DND-41 (cell line): ENCODE data around the gene SPAG5.

Experiments
- ATAC-seq: fragments of 200-7000 bp; cut with Tn5 transposase; 3 replicates; pipeline ENCODE4 v1.9.1; 2021; ENCODE audit warnings: low read depth; ENCODE audit not compliant: insufficient read depth
- DNase-seq: peaks from one replicate; pipeline ENCODE4 v3.0.0-alpha.2; 2020
- H2AFZ ChIP-seq: 2 replicates; pipeline ENCODE4 v1.6.0; 2012; ENCODE audit warnings: low read depth, low read length
- H3K27ac ChIP-seq: 2 replicates; pipeline ENCODE4 v1.5.1; 2012; ENCODE audit warnings: low read length, inconsistent platforms
- H3K27me3 ChIP-seq: fragments of 200-600 bp; sonication (generic); 2 replicates; pipeline ENCODE4 v1.6.0; 2012; ENCODE audit warnings: low read length, mild to moderate bottlenecking, inconsistent platforms; ENCODE audit not compliant: insufficient read depth, poor library complexity
- H3K36me3 ChIP-seq: 2 replicates; pipeline ENCODE4 v1.5.1; 2012; ENCODE audit warnings: low read length, inconsistent platforms; ENCODE audit not compliant: insufficient read depth
- H3K4me1 ChIP-seq: 2 replicates; pipeline ENCODE4 v1.5.1; 2012; ENCODE audit warnings: mild to moderate bottlenecking, low read length; ENCODE audit not compliant: insufficient read depth
- H3K4me2 ChIP-seq: 2 replicates; pipeline ENCODE4 v1.6.0; 2012; ENCODE audit warnings: mild to moderate bottlenecking, moderate library complexity, low read length, inconsistent platforms; ENCODE audit not compliant: insufficient read depth
- H3K4me3 ChIP-seq, 2 experiments: fragments of 200-600 bp in 1 of 2; shearing (Covaris generic) in 1 of 2; 2 replicates each; pipeline ENCODE4 v1.5.1; 2012 to 2016; ENCODE audit warnings: inconsistent platforms in 2 of 2, low read length in 2 of 2, mild to moderate bottlenecking in 2 of 2, low read depth in 1 of 2, moderate library complexity in 1 of 2
- H3K79me2 ChIP-seq: 2 replicates; pipeline ENCODE4 v1.6.0; 2012; ENCODE audit warnings: low read length, inconsistent platforms; ENCODE audit not compliant: insufficient read depth
- H3K9ac ChIP-seq: 2 replicates; pipeline ENCODE4 v1.6.0; 2012; ENCODE audit warnings: low read depth, mild to moderate bottlenecking, inconsistent platforms, low read length, moderate library complexity
- H3K9me3 ChIP-seq: 2 replicates; pipeline ENCODE4 v1.5.1; 2012; ENCODE audit warnings: low read length, moderate library complexity, mild to moderate bottlenecking, inconsistent platforms; ENCODE audit not compliant: insufficient read depth, severe bottlenecking
- H4K20me1 ChIP-seq: 2 replicates; pipeline ENCODE4 v1.6.0; 2012; ENCODE audit warnings: low read length; ENCODE audit not compliant: insufficient read depth
- EZH2 ChIP-seq: IDR thresholded peaks from 3 replicates; pipeline ENCODE4 v1.6.1; 2012; ENCODE audit warnings: borderline replicate concordance, low read depth, mild to moderate bottlenecking, moderate library complexity, low read length, inconsistent platforms; ENCODE audit not compliant: severe bottlenecking
- TF ChIP-seq, protein P1 (sequence below): IDR thresholded peaks from 2 replicates; pipeline ENCODE4 v1.5.1; 2012; ENCODE audit warnings: borderline replicate concordance, low read length, moderate library complexity, mild to moderate bottlenecking; ENCODE audit not compliant: poor library complexity, severe bottlenecking; ENCODE audit errors: extremely low read depth

Gene SPAG5

DNA sequence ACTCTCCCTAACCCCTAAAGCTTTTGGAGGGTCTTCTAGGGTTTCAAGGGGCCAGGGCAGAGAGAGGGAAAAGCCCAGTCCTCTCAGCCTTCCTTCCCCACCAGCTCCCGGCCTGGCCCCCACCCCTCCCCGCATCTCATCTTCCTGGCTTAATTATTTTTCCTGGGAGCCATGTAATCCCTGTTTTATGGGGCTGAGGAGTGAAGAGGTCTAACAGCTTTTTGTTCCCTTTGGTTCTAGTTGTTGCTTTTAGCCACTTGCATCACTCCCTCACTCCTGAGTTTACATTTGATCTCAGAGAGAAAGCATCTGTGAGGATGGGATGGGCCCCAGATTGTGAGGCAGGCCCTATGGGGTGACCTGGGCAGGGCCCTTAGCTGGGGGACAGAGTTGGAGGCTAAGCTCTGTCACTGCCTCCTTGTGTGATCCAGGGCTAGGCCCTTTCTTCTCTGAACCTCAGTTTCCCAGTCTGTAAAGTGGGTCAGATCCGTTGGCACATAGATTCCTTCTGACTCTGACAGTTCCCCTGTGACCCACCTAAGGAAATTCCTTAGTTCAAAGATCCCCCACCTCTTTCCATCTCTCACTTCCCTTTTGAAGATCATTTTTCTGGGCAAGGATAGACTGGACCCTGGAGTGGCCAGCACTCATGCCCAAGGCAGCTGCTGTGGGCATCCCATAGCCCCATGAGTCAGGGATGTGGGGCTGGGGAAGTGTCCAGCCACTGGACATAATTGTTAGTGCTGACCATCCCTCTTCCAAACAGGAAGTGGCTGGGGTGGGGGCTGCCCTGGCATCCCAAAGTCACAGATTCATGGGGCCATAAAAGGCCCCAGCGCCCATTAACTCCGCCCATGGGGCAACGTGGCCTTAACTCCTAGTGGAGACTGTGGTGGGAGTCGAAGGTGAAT, 66.5 kb downstream of the SPAG5 start:
- Histone ChIP-seq H2AFZ (no peak overlapping the region), H3K9ac (no peak overlapping the region), H3K36me3 (no peaks in the 10 kb centered on the region), H3K4me2 (no peak overlapping the region), H3K27me3 (peaks cover 19% of the 10 kb centered on the region), H4K20me1 (no peaks in the 10 kb centered on the region; the same call in none of the 2 replicates), H3K79me2 (no peaks in the 10 kb centered on the region), H3K4me1 (no peaks in the 10 kb centered on the region), H3K27ac (no peak overlapping the region), H3K4me3 (no peak overlapping the region), H3K9me3 (no peaks in the 10 kb centered on the region)
- TF ChIP-seq, protein P1, sequence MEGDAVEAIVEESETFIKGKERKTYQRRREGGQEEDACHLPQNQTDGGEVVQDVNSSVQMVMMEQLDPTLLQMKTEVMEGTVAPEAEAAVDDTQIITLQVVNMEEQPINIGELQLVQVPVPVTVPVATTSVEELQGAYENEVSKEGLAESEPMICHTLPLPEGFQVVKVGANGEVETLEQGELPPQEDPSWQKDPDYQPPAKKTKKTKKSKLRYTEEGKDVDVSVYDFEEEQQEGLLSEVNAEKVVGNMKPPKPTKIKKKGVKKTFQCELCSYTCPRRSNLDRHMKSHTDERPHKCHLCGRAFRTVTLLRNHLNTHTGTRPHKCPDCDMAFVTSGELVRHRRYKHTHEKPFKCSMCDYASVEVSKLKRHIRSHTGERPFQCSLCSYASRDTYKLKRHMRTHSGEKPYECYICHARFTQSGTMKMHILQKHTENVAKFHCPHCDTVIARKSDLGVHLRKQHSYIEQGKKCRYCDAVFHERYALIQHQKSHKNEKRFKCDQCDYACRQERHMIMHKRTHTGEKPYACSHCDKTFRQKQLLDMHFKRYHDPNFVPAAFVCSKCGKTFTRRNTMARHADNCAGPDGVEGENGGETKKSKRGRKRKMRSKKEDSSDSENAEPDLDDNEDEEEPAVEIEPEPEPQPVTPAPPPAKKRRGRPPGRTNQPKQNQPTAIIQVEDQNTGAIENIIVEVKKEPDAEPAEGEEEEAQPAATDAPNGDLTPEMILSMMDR, result no peak
- no peak for TF ChIP-seq EZH2
- DNase-seq (no peak), ATAC-seq (no peak)

DNA sequence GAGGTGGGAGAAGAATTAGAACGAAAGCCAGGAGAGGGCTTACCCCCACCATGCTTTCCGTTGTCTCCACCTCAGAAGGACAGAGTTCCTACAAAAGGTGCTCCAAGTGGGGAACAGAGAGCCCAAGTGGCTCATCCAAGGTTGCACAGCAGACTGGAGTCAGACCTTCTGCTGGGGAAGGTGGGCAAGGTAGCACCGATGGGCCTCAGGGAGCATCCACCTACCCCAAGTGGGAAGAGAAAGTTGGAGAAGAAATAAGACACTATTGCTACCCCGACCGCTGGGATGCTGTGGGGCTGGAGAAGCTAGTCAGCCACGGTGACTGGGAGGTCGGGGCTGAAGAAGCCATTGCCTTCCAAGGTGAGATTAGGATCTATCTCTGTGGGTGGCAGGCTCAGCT, 67.9 kb downstream of the SPAG5 start:
- no peak for ATAC-seq
- Histone ChIP-seq H3K36me3 (no peaks in the 10 kb centered on the region), H3K79me2 (no peaks in the 10 kb centered on the region), H3K4me2 (no peak overlapping the region), H3K4me1 (no peaks in the 10 kb centered on the region), H4K20me1 (no peaks in the 10 kb centered on the region; the same call in 1 of the 2 replicates), H3K27ac (no peak overlapping the region), H2AFZ (no peak overlapping the region), H3K4me3 (no peak overlapping the region), H3K9ac (no peak overlapping the region), H3K27me3 (peaks cover 10% of the 10 kb centered on the region), H3K9me3 (no peaks in the 10 kb centered on the region)
- no peak for DNase-seq
- TF ChIP-seq EZH2, result no peak
- TF ChIP-seq, protein P1, result no peak

DNA sequence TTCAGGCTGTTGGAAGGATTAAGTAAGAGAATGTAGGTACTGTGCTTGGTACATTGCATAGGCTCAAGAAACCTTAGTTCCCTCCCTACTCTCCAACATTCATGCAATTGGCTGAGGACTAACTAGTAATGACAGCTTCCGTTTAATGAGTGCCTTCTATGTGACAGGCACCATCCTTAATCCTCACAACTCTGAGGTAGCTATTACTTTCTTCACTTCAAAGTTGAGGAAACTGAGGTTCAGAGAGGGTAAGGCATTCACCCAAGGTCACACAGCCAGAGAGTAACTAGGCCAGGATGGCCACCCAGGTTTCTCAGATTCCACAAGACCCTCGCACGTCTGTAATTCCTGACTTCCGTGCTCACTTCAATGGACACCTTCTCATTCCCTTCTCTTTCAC, 68.6 kb downstream of the SPAG5 start:
- Histone ChIP-seq H3K4me3 (no peak overlapping the region), H3K4me1 (no peaks in the 10 kb centered on the region), H2AFZ (no peak overlapping the region), H4K20me1 (no peaks in the 10 kb centered on the region; the same call in 1 of the 2 replicates), H3K79me2 (no peaks in the 10 kb centered on the region), H3K27me3 (peaks cover 10% of the 10 kb centered on the region), H3K9me3 (no peaks in the 10 kb centered on the region), H3K27ac (no peak overlapping the region), H3K36me3 (no peaks in the 10 kb centered on the region), H3K4me2 (no peak overlapping the region), H3K9ac (no peak overlapping the region)
- TF ChIP-seq, protein P1, result no peak
- TF ChIP-seq EZH2, result no peak
- DNase-seq, result no peak
- no peak for ATAC-seq
